SK-N-SH (cell line): Measurements from ENCODE around the gene FOXP1. TPM values are rescaled to one million over a fixed set of nuclear protein-coding genes. Genes with fewer than 3 reads are reported as not detected.

Experiments
- CTCF ChIA-PET: fragments of 300-600, 350-600 bp; formaldehyde crosslinking; extraction: SDS; loops from one replicate; lab custom pipeline; 2021; lab: Yijun Ruan, JAX
- POLR2A ChIA-PET: fragments of 350-600 bp; sonication (Branson Sonifier 250); formaldehyde crosslinking; extraction: SDS; loops from one replicate; lab custom pipeline; 2020; ENCODE audit warnings: antibody characterized with exemption, inconsistent platforms; lab: Yijun Ruan, JAX
- DNase-seq: peaks from one replicate; pipeline ENCODE4 v3.0.0; 2012
- H2AFZ ChIP-seq: fragments of 200-600 bp; sonication (generic); 2 replicates; pipeline ENCODE4 v1.8.1; 2016; ENCODE audit warnings: antibody characterized with exemption, mild to moderate bottlenecking, low read depth
- H3F3A ChIP-seq: fragments of 200-600 bp; sonication (generic); replicated peaks from 2 replicates; pipeline ENCODE3; 2016; ENCODE audit warnings: antibody characterized with exemption, mild to moderate bottlenecking; ENCODE audit not compliant: insufficient read depth
- H3K27ac ChIP-seq, 2 experiments: fragments of 200-500 bp in 1 of 2; fragments of 200-600 bp in 1 of 2; sonication (Bioruptor generic) in 1 of 2; sonication (generic), shearing (Covaris generic) in 1 of 2; 2 replicates each; pipeline versions ENCODE4 v1.5.1 to v1.6.1; 2014 to 2016; ENCODE audit warnings: low read depth in 2 of 2, inconsistent platforms in 1 of 2, low read length in 1 of 2, mild to moderate bottlenecking in 1 of 2, mixed read lengths in 1 of 2
- H3K27me3 ChIP-seq: fragments of 200-600 bp; sonication (generic), shearing (Covaris generic); 2 replicates; pipeline ENCODE4 v1.6.1; 2016; ENCODE audit warnings: mixed run types; ENCODE audit not compliant: insufficient read depth
- H3K36me3 ChIP-seq, 2 experiments: fragments of 200-500 bp in 1 of 2; fragments of 200-600 bp in 1 of 2; sonication (Bioruptor generic) in 1 of 2; sonication (generic) in 1 of 2; replicated peaks in 1 of 2; 2 replicates each; pipeline versions ENCODE3 to v1.5.1; 2014 to 2016; ENCODE audit warnings: low read length in 1 of 2, mild to moderate bottlenecking in 1 of 2; ENCODE audit not compliant: insufficient read depth in 2 of 2, control insufficient read depth in 1 of 2
- H3K4me1 ChIP-seq, 2 experiments: fragments of 200-500 bp in 1 of 2; fragments of 200-600 bp in 1 of 2; sonication (Bioruptor generic) in 1 of 2; sonication (generic), shearing (Covaris generic) in 1 of 2; 2 replicates each; pipeline versions ENCODE4 v1.5.1 to v1.6.1; 2014 to 2016; ENCODE audit warnings: low read depth in 1 of 2, low read length in 1 of 2, mixed run types in 1 of 2; ENCODE audit not compliant: insufficient read depth in 2 of 2, control insufficient read depth in 1 of 2
- H3K4me2 ChIP-seq: fragments of 200-600 bp; sonication (generic), shearing (Covaris generic); 2 replicates; pipeline ENCODE4 v1.6.1; 2017; ENCODE audit warnings: mixed run types
- H3K4me3 ChIP-seq, 2 experiments: fragments of 200-500 bp in 1 of 2; fragments of 200-600 bp in 1 of 2; sonication (Bioruptor generic) in 1 of 2; sonication (generic), shearing (Covaris generic) in 1 of 2; 2 replicates each; pipeline versions ENCODE4 v1.5.1 to v1.8.1; 2014 to 2016; ENCODE audit warnings: low read depth in 2 of 2, inconsistent platforms in 1 of 2, low read length in 1 of 2, mild to moderate bottlenecking in 1 of 2, mixed read lengths in 1 of 2, moderate library complexity in 1 of 2
- H3K79me2 ChIP-seq: fragments of 200-600 bp; sonication (generic); 2 replicates; pipeline ENCODE4 v1.8.1; 2017; ENCODE audit warnings: mild to moderate bottlenecking; ENCODE audit not compliant: insufficient read depth
- H3K9ac ChIP-seq: fragments of 200-600 bp; sonication (generic); 2 replicates; pipeline ENCODE4 v1.6.1; 2017; ENCODE audit warnings: mixed run types
- H3K9me2 ChIP-seq: fragments of 200-600 bp; sonication (generic); 2 replicates; pipeline ENCODE4 v1.6.1; 2017; ENCODE audit warnings: mixed run types
- H3K9me3 ChIP-seq: fragments of 200-600 bp; sonication (generic); 2 replicates; pipeline ENCODE4 v1.6.1; 2017; ENCODE audit warnings: mixed run types, mild to moderate bottlenecking, moderate library complexity
- H4K20me1 ChIP-seq: fragments of 200-600 bp; sonication (generic); 2 replicates; pipeline ENCODE4 v1.6.1; 2017; ENCODE audit warnings: mild to moderate bottlenecking, mixed run types; ENCODE audit not compliant: insufficient read depth
- EP300 ChIP-seq, 2 experiments: IDR thresholded peaks; 2 replicates each; pipeline versions ENCODE4 v1.4.0 to v1.6.1; 2012; ENCODE audit warnings: borderline replicate concordance in 1 of 2, low read depth in 1 of 2, low read length in 1 of 2
- FOSL2 ChIP-seq: IDR thresholded peaks from 2 replicates; pipeline ENCODE4 v1.4.0; 2012; ENCODE audit warnings: low read depth, mild to moderate bottlenecking, moderate library complexity, borderline replicate concordance
- POLR2AphosphoS5 ChIP-seq: IDR thresholded peaks from 2 replicates; pipeline ENCODE4 v1.6.1; 2012; ENCODE audit warnings: low read depth, low read length
- RFX5 ChIP-seq: IDR thresholded peaks from 2 replicates; pipeline ENCODE4 v1.6.1; 2012; ENCODE audit warnings: mild to moderate bottlenecking, improper control_type of control experiment, low read length
- TEAD4 ChIP-seq: IDR thresholded peaks from 2 replicates; pipeline ENCODE4 v1.4.0; 2012; ENCODE audit warnings: mild to moderate bottlenecking, borderline replicate concordance; ENCODE audit not compliant: insufficient read depth
- WGBS: methylation state at CpG from one replicate; pipeline ENCODE4 v1.1.6; 2017; ENCODE audit warnings: low lambda C conversion rate; 5-methylcytosine and 5-hydroxymethylcytosine counted together
- polyA plus RNA-seq, 3 experiments: library from polyadenylated mRNA; depleted of rRNA; stranded (reverse); fragments of >200 nt; gene quantifications; 2 replicates each; pipeline ENCODE4 v1.2.3, GENCODE V29; 2012
- TF ChIP-seq, protein P1 (sequence below): IDR thresholded peaks from 2 replicates; pipeline ENCODE4 v1.6.1; 2012; ENCODE audit warnings: mild to moderate bottlenecking, low read depth, low read length, moderate library complexity
- TF ChIP-seq, protein P2 (sequence below): IDR thresholded peaks from 2 replicates; pipeline ENCODE4 v1.4.0; 2012; ENCODE audit warnings: low read depth

The FOXP1 gene
- polyA plus RNA-seq, 1 of the 3 experiments (the other 2 are of a cell fraction): 8.8 TPM

DNA sequence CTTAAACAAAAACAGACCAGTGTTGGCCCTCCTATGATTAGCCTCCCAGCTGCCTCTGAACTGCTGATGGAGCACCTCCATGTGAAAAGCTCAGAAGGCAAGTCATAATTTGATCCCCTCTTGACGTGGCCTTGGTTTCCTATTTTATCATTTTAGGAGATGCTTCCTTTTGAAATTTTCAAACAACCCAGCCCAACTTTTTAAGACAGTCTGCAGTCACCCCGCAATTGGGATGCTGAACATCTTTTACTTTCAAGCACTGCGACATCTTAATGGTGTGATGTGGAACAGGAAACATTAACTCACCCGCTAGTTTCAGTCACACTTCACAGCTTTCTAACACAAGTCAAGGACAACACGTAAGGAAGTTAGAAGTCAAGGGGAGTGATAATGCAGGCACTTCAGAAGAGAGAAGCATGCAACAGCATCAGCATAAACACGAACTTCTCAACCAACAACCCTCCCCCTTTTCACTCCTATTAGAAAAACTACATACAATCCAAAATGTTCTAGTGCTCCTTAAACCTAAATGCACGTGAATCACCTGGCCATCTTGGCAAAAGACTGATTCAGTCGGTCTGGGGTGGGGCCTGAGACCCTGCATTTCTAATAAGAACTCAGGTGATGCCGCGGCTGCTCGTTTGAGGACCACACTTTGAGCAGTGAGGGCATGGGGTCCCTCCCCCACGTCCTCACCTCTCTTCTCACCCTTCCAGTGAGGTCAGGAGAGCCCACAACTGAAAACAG lies 161.5 kb downstream of the FOXP1 start (continued):
- TF ChIP-seq, protein P1, sequence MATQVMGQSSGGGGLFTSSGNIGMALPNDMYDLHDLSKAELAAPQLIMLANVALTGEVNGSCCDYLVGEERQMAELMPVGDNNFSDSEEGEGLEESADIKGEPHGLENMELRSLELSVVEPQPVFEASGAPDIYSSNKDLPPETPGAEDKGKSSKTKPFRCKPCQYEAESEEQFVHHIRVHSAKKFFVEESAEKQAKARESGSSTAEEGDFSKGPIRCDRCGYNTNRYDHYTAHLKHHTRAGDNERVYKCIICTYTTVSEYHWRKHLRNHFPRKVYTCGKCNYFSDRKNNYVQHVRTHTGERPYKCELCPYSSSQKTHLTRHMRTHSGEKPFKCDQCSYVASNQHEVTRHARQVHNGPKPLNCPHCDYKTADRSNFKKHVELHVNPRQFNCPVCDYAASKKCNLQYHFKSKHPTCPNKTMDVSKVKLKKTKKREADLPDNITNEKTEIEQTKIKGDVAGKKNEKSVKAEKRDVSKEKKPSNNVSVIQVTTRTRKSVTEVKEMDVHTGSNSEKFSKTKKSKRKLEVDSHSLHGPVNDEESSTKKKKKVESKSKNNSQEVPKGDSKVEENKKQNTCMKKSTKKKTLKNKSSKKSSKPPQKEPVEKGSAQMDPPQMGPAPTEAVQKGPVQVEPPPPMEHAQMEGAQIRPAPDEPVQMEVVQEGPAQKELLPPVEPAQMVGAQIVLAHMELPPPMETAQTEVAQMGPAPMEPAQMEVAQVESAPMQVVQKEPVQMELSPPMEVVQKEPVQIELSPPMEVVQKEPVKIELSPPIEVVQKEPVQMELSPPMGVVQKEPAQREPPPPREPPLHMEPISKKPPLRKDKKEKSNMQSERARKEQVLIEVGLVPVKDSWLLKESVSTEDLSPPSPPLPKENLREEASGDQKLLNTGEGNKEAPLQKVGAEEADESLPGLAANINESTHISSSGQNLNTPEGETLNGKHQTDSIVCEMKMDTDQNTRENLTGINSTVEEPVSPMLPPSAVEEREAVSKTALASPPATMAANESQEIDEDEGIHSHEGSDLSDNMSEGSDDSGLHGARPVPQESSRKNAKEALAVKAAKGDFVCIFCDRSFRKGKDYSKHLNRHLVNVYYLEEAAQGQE: no peak
- TF ChIP-seq, protein P2, sequence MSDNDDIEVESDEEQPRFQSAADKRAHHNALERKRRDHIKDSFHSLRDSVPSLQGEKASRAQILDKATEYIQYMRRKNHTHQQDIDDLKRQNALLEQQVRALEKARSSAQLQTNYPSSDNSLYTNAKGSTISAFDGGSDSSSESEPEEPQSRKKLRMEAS: no peak
- TF ChIP-seq RFX5 (no peak), POLR2AphosphoS5 (no peak)

DNA sequence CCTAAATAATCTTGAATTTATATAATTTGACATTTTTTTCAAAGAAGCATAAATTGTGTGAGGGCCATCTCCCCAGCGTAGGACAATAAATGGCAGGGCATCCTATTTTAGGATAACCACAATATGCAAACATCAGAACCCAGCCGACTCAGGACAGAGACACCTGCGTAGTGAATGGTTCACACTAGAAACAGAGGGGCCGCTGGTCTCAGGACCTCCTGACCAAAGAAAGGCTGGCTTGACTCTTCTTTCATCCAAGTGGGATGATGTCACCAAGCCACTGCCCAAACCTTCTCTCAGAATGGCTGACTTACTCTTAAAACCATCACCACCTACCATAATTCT lies 162.1 kb downstream of the FOXP1 start:
- Histone ChIP-seq H3K9me3 (no peaks in the 10 kb centered on the region), H3K27me3 (no peaks in the 10 kb centered on the region)
- DNase-seq: no peak
- no peak for TF ChIP-seq TEAD4
- TF ChIP-seq, all 33 proteins: peak for 0
- Histone ChIP-seq H3F3A (peaks cover 5% of the 10 kb centered on the region), H3K9ac (no peak overlapping the region), H3K4me3 (no peak overlapping the region), H3K9me2 (no peaks in the 10 kb centered on the region), H3K27ac (no peak overlapping the region), H3K36me3 (no peaks in the 10 kb centered on the region), H3K79me2 (peaks cover 96% of the 10 kb centered on the region), H4K20me1 (no peaks in the 10 kb centered on the region; the same call in 1 of the 2 replicates), H3K4me2 (no peak overlapping the region), H2AFZ (no peak overlapping the region), H3K4me1 (peaks cover 0 to 10% of the 10 kb centered on the region in 2 experiments; a peak in 1 of 4 replicates)
- ChIA-PET POLR2A (no interaction called here), CTCF (no interaction called here)
- 92% methylated on average over 4 of the region's 4 CpGs for WGBS

DNA sequence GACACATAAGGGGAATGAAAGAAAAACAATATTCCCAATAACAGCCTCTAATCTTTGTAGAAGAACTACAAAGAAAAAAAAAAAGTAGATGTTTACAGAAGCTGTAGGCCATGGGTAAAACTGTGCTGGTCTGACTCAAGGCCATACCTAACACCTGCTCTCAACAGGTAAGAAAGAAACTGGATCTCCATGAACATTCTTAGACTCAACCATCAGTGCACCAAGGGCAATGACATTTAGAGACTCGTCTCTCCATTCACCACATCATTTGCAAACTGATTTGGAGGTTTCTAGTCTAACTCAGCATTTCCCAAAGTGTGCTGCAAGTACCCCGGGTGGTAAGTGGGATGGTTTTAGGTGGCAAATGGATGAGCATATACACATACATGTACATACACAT lies 164.2 kb downstream of the FOXP1 start:
- ChIA-PET POLR2A (no interaction called here), CTCF (no interaction called here)
- H3K4me3 ChIP-seq: no peak overlapping the region
- no peaks in the 10 kb centered on the region for H3F3A ChIP-seq
- no peaks in the 10 kb centered on the region; the same call in 1 of the 2 replicates for H4K20me1 ChIP-seq
- H3K4me2 ChIP-seq: no peak overlapping the region
- H2AFZ ChIP-seq: no peak overlapping the region
- no peak overlapping the region for H3K27ac ChIP-seq
- no peaks in the 10 kb centered on the region for H3K36me3 ChIP-seq
- no peak for TF ChIP-seq FOSL2
- no peak for TF ChIP-seq EP300 (IDR thresholded peaks at IDR 0.05; ENCODE audit: borderline replicate concordance in 1 of 2, low read depth in 1 of 2, low read length in 1 of 2)
- no peak overlapping the region for H3K9ac ChIP-seq
- H3K27me3 ChIP-seq: no peaks in the 10 kb centered on the region
- DNase-seq: no peak
- 94% methylated on average over 2 of the region's 2 CpGs for WGBS
- H3K9me2 ChIP-seq: no peaks in the 10 kb centered on the region
- no peaks in the 10 kb centered on the region for H3K9me3 ChIP-seq
- H3K79me2 ChIP-seq: peaks cover 97% of the 10 kb centered on the region
- peaks cover 0 to 11% of the 10 kb centered on the region in 2 experiments; a peak in 1 of 4 replicates for H3K4me1 ChIP-seq
